ENCODE measurements around the gene NDUFS7. TPM values are rescaled to one million over a fixed set of nuclear protein-coding genes. Genes with fewer than 3 reads are reported as not detected.
"Not testable (repeated sequence)": the region's sequence is repeated elsewhere in the genome, so short reads cannot be mapped to it uniquely, and the experiment has no call there.

Gene NDUFS7
- total RNA-seq, 1 donor = 21.1 TPM

GRCh38 chr19:1411255-1412191 is 27.8 kb downstream of the NDUFS7 start:
- Histone ChIP-seq H3K4me3 (ENCODE audit: low read length) (no peak overlapping the region), H3K9me3 (ENCODE audit: low read depth, low read length) (no peaks in the 10 kb centered on the region), H3K27me3 (ENCODE audit: insufficient read depth, low read length) (no peaks in the 10 kb centered on the region)

DNA sequence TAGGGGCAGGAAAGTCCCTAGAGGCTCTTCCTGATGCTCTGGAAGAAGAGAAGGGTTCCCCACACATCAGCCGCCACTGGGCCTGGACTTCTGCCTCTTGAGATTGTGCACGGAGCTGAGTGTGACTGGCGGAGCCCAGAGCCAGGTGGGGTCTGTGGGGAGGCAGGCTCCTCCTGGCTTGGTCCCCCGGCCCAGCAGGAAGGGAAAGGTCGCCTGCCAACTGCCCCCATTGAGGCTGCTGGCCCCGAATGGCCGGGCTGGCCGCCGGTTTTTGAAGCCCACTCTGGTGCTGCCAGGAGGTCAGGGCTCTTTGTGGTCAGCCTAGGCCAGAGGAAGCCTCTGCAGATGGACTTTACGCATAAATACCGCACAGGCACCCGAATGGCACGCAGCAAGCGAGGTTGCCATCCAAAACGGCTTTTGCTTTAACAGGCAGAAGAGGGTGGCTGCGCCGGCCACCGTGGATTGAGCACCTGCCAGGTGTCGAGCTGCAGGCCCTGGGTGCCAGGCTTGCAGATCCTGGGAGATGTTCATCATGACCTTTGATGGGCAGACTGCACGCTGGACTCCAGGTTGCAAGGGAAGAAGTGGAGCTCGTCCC is 28.7 kb downstream of the NDUFS7 start:
- H3K4me3 ChIP-seq (ENCODE audit: low read length) = no peak overlapping the region
- no peaks in the 10 kb centered on the region for H3K27me3 ChIP-seq (ENCODE audit: insufficient read depth, low read length)
- peaks cover 77% of the 10 kb centered on the region for H3K4me1 ChIP-seq (ENCODE audit: insufficient read depth, low read length)
- H3K9me3 ChIP-seq (ENCODE audit: low read depth, low read length) = no peaks in the 10 kb centered on the region

More at GRCh38 chr19:1411255-1412191, 27.8 kb downstream of the NDUFS7 start:
- peaks cover 80% of the 10 kb centered on the region for H3K4me1 ChIP-seq (ENCODE audit: insufficient read depth, low read length)

GRCh38 chr19:1412995-1413800 is 29.5 kb downstream of the NDUFS7 start:
- Histone ChIP-seq H3K9me3 (ENCODE audit: low read depth, low read length) (no peaks in the 10 kb centered on the region), H3K27me3 (ENCODE audit: insufficient read depth, low read length) (no peaks in the 10 kb centered on the region), H3K4me1 (ENCODE audit: insufficient read depth, low read length) (peaks cover 76% of the 10 kb centered on the region), H3K4me3 (ENCODE audit: low read length) (no peak overlapping the region)

DNA sequence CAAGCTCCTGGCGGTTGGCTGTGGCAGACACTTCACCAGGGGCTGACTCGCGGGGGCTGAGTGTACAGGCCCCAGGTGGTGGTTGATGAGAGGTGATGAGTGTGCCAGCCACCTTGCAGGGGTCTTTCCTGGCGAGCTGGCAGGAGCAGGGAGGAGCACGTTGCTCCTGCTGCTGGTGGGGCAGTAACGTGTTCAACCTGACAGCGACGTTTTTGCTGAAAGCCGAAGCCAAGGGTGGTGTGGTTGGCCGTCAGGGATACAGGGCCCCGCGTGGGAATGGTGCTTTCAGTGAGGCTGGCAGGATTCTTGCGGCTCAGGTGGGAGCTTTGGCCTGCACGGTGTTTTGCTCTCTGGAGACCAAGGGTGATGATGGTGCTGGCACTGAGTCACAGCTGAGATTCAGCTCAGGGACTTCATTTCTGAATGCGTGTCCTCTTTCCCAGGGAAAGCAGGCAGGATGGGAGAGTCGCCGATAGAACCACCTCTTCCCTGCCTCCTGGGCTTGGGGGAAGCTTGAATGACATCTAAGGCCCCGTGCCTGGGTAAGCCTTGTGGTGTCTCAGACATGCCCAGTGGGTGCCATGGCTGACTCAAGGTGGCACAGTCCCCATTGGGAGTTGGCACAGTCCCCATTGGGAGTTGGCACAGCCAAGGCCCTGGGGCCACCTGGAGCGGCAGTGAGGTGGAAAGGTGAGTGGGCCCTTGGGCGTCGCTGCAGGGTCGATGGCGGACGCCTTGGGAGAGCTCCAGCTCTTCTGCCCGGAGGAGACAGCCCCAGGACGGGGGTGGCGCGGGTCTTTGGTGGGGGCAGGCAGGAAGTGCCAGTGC is 32.5 kb downstream of the NDUFS7 start:
- Histone ChIP-seq H3K4me1 (ENCODE audit: insufficient read depth, low read length) (peaks cover 46% of the 10 kb centered on the region), H3K27me3 (ENCODE audit: insufficient read depth, low read length) (no peaks in the 10 kb centered on the region), H3K9me3 (ENCODE audit: low read depth, low read length) (no peaks in the 10 kb centered on the region), H3K4me3 (ENCODE audit: low read length) (no peak overlapping the region)

GRCh38 chr19:1417145-1417544 is 33.4 kb downstream of the NDUFS7 start:
- no peaks in the 10 kb centered on the region for H3K9me3 ChIP-seq (ENCODE audit: low read depth, low read length)
- H3K4me3 ChIP-seq (ENCODE audit: low read length) = no peak overlapping the region
- H3K4me1 ChIP-seq (ENCODE audit: insufficient read depth, low read length) = peaks cover 37% of the 10 kb centered on the region
- no peaks in the 10 kb centered on the region for H3K27me3 ChIP-seq (ENCODE audit: insufficient read depth, low read length)

- peaks cover 29% of the 10 kb centered on the region for H3K4me1 ChIP-seq (ENCODE audit: insufficient read depth, low read length)
- no peak overlapping the region for H3K4me3 ChIP-seq (ENCODE audit: low read length)
- H3K9me3 ChIP-seq (ENCODE audit: low read depth, low read length) = no peaks in the 10 kb centered on the region
- no peaks in the 10 kb centered on the region for H3K27me3 ChIP-seq (ENCODE audit: insufficient read depth, low read length)
Measured at GRCh38 chr19:1417681-1418495, 34.2 kb downstream of the NDUFS7 start.

- peaks cover 24% of the 10 kb centered on the region for H3K4me1 ChIP-seq (ENCODE audit: insufficient read depth, low read length)
- H3K9me3 ChIP-seq (ENCODE audit: low read depth, low read length) = no peaks in the 10 kb centered on the region
- H3K4me3 ChIP-seq (ENCODE audit: low read length) = no peak overlapping the region
- no peaks in the 10 kb centered on the region for H3K27me3 ChIP-seq (ENCODE audit: insufficient read depth, low read length)
Measured at GRCh38 chr19:1418496-1418775, 34.7 kb downstream of the NDUFS7 start.

GRCh38 chr19:1418951-1419738 is 35.4 kb downstream of the NDUFS7 start:
- peaks cover 21% of the 10 kb centered on the region for H3K4me1 ChIP-seq (ENCODE audit: insufficient read depth, low read length)
- no peaks in the 10 kb centered on the region for H3K27me3 ChIP-seq (ENCODE audit: insufficient read depth, low read length)
- H3K4me3 ChIP-seq (ENCODE audit: low read length) = no peak overlapping the region
- H3K9me3 ChIP-seq (ENCODE audit: low read depth, low read length) = no peaks in the 10 kb centered on the region

DNA sequence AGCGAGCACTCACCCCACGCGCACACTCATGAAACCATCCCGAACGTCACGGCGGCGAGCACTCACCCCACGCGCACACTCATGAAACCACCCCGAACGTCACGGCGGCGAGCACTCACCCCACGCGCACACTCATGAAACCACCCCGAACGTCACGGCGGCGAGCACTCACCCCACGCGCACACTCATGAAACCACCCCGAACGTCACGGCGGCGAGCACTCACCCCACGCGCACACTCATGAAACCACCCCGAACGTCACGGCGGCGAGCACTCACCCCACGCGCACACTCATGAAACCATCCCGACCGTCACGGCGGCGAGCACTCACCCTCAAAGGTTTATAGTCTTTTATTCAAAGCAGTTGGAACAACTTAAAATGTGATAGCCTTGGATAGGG is 36.4 kb downstream of the NDUFS7 start:
- not testable (repeated sequence) for H3K27me3 ChIP-seq (ENCODE audit: insufficient read depth, low read length)

GRCh38 chr19:1420590-1420989 is 36.9 kb downstream of the NDUFS7 start:
- Histone ChIP-seq H3K27me3 (ENCODE audit: insufficient read depth, low read length) (no peaks in the 10 kb centered on the region), H3K9me3 (ENCODE audit: low read depth, low read length) (no peaks in the 10 kb centered on the region), H3K4me1 (ENCODE audit: insufficient read depth, low read length) (peaks cover 12% of the 10 kb centered on the region), H3K4me3 (ENCODE audit: low read length) (no peak overlapping the region)

More for the DNA sequence above, 36.4 kb downstream of the NDUFS7 start:
- H3K4me1 ChIP-seq (ENCODE audit: insufficient read depth, low read length) = peaks cover 17% of the 10 kb centered on the region
- H3K4me3 ChIP-seq (ENCODE audit: low read length); H3K9me3 ChIP-seq (ENCODE audit: low read depth, low read length): not testable (repeated sequence)

DNA sequence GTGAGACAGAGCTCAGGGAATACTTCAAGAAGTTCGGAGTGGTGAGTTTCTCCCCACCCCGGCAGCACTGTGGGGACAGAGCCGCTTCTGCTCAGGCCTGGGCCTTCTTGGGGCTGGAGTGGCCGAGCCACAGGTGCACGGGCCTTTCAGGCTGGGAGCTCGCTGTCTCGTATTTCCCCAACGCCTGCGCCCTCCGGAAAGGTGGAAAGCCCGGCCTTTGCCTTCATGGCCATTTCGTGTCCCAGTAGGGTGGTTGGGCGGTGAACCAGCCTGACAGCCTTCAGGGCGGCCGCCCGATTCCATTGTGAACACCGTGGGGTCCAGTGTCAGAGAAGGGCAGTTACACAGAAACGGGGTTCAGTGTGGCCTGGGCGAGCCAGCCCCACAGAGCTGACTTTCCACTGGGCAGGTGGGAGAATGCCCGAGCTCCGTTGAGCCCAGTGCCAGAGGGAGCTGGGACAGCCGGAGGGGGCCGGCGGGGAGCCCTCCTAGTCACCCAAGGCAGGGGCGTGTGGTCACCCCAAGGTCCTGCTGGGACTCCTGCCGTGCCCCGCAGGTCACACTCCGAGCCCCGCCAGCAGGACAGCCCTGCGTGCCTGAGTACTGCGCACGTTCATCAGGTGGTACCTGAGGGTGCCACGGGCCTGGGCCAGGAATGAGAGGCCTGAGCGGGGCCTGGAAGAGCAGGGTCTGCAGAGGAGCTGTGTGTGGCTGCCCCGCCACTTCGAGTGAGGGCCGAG is 37.7 kb downstream of the NDUFS7 start:
- no peak overlapping the region for H3K4me3 ChIP-seq (ENCODE audit: low read length)
- no peaks in the 10 kb centered on the region for H3K9me3 ChIP-seq (ENCODE audit: low read depth, low read length)
- H3K27me3 ChIP-seq (ENCODE audit: insufficient read depth, low read length) = no peaks in the 10 kb centered on the region
- H3K4me1 ChIP-seq (ENCODE audit: insufficient read depth, low read length) = peaks cover 4% of the 10 kb centered on the region

GRCh38 chr19:1421958-1422305 is 38.2 kb downstream of the NDUFS7 start:
- no peaks in the 10 kb centered on the region for H3K9me3 ChIP-seq (ENCODE audit: low read depth, low read length)
- H3K4me3 ChIP-seq (ENCODE audit: low read length) = no peak overlapping the region
- H3K27me3 ChIP-seq (ENCODE audit: insufficient read depth, low read length) = no peaks in the 10 kb centered on the region
- H3K4me1 ChIP-seq (ENCODE audit: insufficient read depth, low read length) = no peaks in the 10 kb centered on the region

- H3K9me3 ChIP-seq (ENCODE audit: low read depth, low read length) = no peaks in the 10 kb centered on the region
- no peaks in the 10 kb centered on the region for H3K27me3 ChIP-seq (ENCODE audit: insufficient read depth, low read length)
- no peaks in the 10 kb centered on the region for H3K4me1 ChIP-seq (ENCODE audit: insufficient read depth, low read length)
- H3K4me3 ChIP-seq (ENCODE audit: low read length) = no peak overlapping the region
Measured at GRCh38 chr19:1422360-1422759, 38.7 kb downstream of the NDUFS7 start.
